HG03175 (cell line): Measurements from ENCODE around the gene TNFRSF14.

Experiments used
- ATAC-seq: cut with Tn5 transposase; IDR thresholded peaks from one replicate; pipeline ENCODE4 v1.9.1; 2021; ENCODE audit warnings: mild to moderate bottlenecking, moderate library complexity; ENCODE audit not compliant: unreplicated experiment

TNFRSF14 gene

GRCh38 chr1:2597441-2598328, 41.5 kb downstream of the TNFRSF14 start:
- no peak for ATAC-seq

- ATAC-seq, result no peak
Observed at GRCh38 chr1:2598329-2598931, 42.3 kb downstream of the TNFRSF14 start.

GRCh38 chr1:2601721-2602303, 45.6 kb downstream of the TNFRSF14 start:
- ATAC-seq, result no peak

GRCh38 chr1:2602311-2602835, 46.2 kb downstream of the TNFRSF14 start:
- ATAC-seq, result no peak

GRCh38 chr1:2602866-2603520, 46.8 kb downstream of the TNFRSF14 start:
- no peak for ATAC-seq

- ATAC-seq, result no peak
Observed at GRCh38 chr1:2603521-2604155, 47.5 kb downstream of the TNFRSF14 start.

GRCh38 chr1:2604156-2604843, 48.1 kb downstream of the TNFRSF14 start:
- ATAC-seq, result no peak

GRCh38 chr1:2604844-2605508, 48.8 kb downstream of the TNFRSF14 start:
- no peak for ATAC-seq

GRCh38 chr1:2605509-2606395, 49.6 kb downstream of the TNFRSF14 start:
- ATAC-seq, result no peak

- ATAC-seq, result no peak
Observed at GRCh38 chr1:2606396-2606880, 50.3 kb downstream of the TNFRSF14 start.

GRCh38 chr1:2606881-2607621, 50.9 kb downstream of the TNFRSF14 start:
- ATAC-seq, result no peak

GRCh38 chr1:2607641-2608091, 51.5 kb downstream of the TNFRSF14 start:
- no peak for ATAC-seq

- no peak for ATAC-seq
Observed at GRCh38 chr1:2609319-2610035, 53.3 kb downstream of the TNFRSF14 start.

- ATAC-seq, result no peak
Observed at GRCh38 chr1:2610036-2610959, 54.1 kb downstream of the TNFRSF14 start.

- no peak for ATAC-seq
Observed at GRCh38 chr1:2611031-2611501, 54.9 kb downstream of the TNFRSF14 start.
